IPS-18a (cell line): ENCODE data around the gene CLIC3.

Experiments
- H3K27ac ChIP-seq: one replicate; pipeline ENCODE4 v1.5.1; 2013; ENCODE audit warnings: low read length
- H3K27me3 ChIP-seq: one replicate; pipeline ENCODE4 v1.6.1; 2013; ENCODE audit warnings: mild to moderate bottlenecking, low read length; ENCODE audit not compliant: control insufficient read depth, insufficient read depth
- H3K36me3 ChIP-seq: one replicate; pipeline ENCODE4 v1.6.1; 2013; ENCODE audit warnings: low read depth, low read length; ENCODE audit not compliant: control insufficient read depth
- H3K4me1 ChIP-seq: one replicate; pipeline ENCODE4 v1.6.1; 2013; ENCODE audit warnings: low read depth, low read length; ENCODE audit not compliant: control insufficient read depth
- H3K4me3 ChIP-seq: one replicate; pipeline ENCODE4 v1.5.1; 2013; ENCODE audit warnings: low read length
- H3K9ac ChIP-seq: one replicate; pipeline ENCODE4 v1.6.1; 2013; ENCODE audit warnings: mild to moderate bottlenecking, low read length, moderate library complexity
- H3K9me3 ChIP-seq: one replicate; pipeline ENCODE4 v1.6.1; 2013; ENCODE audit warnings: low read depth, low read length; ENCODE audit not compliant: control insufficient read depth

The CLIC3 gene

GRCh38 chr9:136994180-136994887 lies 2.0 kb downstream of the CLIC3 start:
- Histone ChIP-seq H3K27ac (no peak overlapping the region), H3K27me3 (peaks cover 9% of the 10 kb centered on the region), H3K4me3 (no peak overlapping the region), H3K9ac (no peak overlapping the region), H3K36me3 (peaks cover 3% of the 10 kb centered on the region), H3K4me1 (peaks cover 8% of the 10 kb centered on the region), H3K9me3 (no peaks in the 10 kb centered on the region)

- peaks cover 9% of the 10 kb centered on the region for H3K27me3 ChIP-seq
- peaks cover 3% of the 10 kb centered on the region for H3K36me3 ChIP-seq
- H3K4me3 ChIP-seq = peak overlapping the region; percentile 79
- peak overlapping the region; percentile 68 for H3K9ac ChIP-seq
- no peaks in the 10 kb centered on the region for H3K9me3 ChIP-seq
- no peak overlapping the region for H3K27ac ChIP-seq
- peaks cover 8% of the 10 kb centered on the region for H3K4me1 ChIP-seq
These were observed 3.5 kb downstream of the CLIC3 start for GRCh38 chr9:136992819-136993369.

- H3K4me3 ChIP-seq = peak within 1 kb of the TSS; percentile 79
- no peaks in the 10 kb centered on the region for H3K9me3 ChIP-seq
- peaks cover 9% of the 10 kb centered on the region for H3K27me3 ChIP-seq
- H3K4me1 ChIP-seq = peaks cover 6% of the 10 kb centered on the region
- H3K36me3 ChIP-seq = peaks cover 3% of the 10 kb centered on the region
- H3K27ac ChIP-seq = no peak within 1 kb of the TSS
- H3K9ac ChIP-seq = peak within 1 kb of the TSS; percentile 68
These were observed 4.2 kb downstream of the CLIC3 start, which contains the start of gene PAXX for GRCh38 chr9:136991993-136992818. Gene PAXX, plus strand, starts transcription at chr9:136992422. Its CDS starts 22 bp downstream, at chr9:136992444.

GRCh38 chr9:136990242-136990911 lies 6.0 kb downstream of the CLIC3 start:
- peaks cover 20% of the 10 kb centered on the region for H3K27me3 ChIP-seq
- H3K27ac ChIP-seq = no peak overlapping the region
- H3K9ac ChIP-seq = no peak overlapping the region
- H3K36me3 ChIP-seq = peaks cover 3% of the 10 kb centered on the region
- H3K4me1 ChIP-seq = no peaks in the 10 kb centered on the region
- H3K4me3 ChIP-seq = no peak overlapping the region
- no peaks in the 10 kb centered on the region for H3K9me3 ChIP-seq

GRCh38 chr9:136988872-136989271 lies 7.5 kb downstream of the CLIC3 start:
- no peaks in the 10 kb centered on the region for H3K9me3 ChIP-seq
- H3K27ac ChIP-seq = no peak overlapping the region

GRCh38 chr9:136985853-136986252 lies 10.5 kb downstream of the CLIC3 start:
- Histone ChIP-seq H3K4me1 (no peaks in the 10 kb centered on the region), H3K9me3 (no peaks in the 10 kb centered on the region), H3K36me3 (no peaks in the 10 kb centered on the region), H3K27me3 (peaks cover 30% of the 10 kb centered on the region), H3K27ac (no peak overlapping the region), H3K4me3 (no peak overlapping the region), H3K9ac (no peak overlapping the region)

More at GRCh38 chr9:136988872-136989271, 7.5 kb downstream of the CLIC3 start:
- Histone ChIP-seq H3K36me3 (peaks cover 2% of the 10 kb centered on the region), H3K4me1 (no peaks in the 10 kb centered on the region), H3K9ac (no peak overlapping the region), H3K27me3 (peaks cover 35% of the 10 kb centered on the region), H3K4me3 (no peak overlapping the region)

GRCh38 chr9:136985027-136985602 lies 11.3 kb downstream of the CLIC3 start:
- Histone ChIP-seq H3K27ac (no peak overlapping the region), H3K27me3 (peaks cover 27% of the 10 kb centered on the region), H3K9ac (no peak overlapping the region), H3K4me1 (no peaks in the 10 kb centered on the region), H3K9me3 (no peaks in the 10 kb centered on the region), H3K4me3 (peak overlapping the region; percentile 17), H3K36me3 (no peaks in the 10 kb centered on the region)

GRCh38 chr9:136984464-136985026 lies 11.8 kb downstream of the CLIC3 start:
- peaks cover 27% of the 10 kb centered on the region for H3K27me3 ChIP-seq

GRCh38 chr9:136983656-136984314 lies 12.6 kb downstream of the CLIC3 start:
- Histone ChIP-seq H3K9ac (no peak overlapping the region), H3K4me1 (no peaks in the 10 kb centered on the region), H3K27ac (no peak overlapping the region), H3K36me3 (no peaks in the 10 kb centered on the region), H3K4me3 (no peak overlapping the region), H3K9me3 (no peaks in the 10 kb centered on the region), H3K27me3 (peaks cover 27% of the 10 kb centered on the region)

More at GRCh38 chr9:136984464-136985026, 11.8 kb downstream of the CLIC3 start:
- Histone ChIP-seq H3K36me3 (no peaks in the 10 kb centered on the region), H3K4me3 (no peak overlapping the region), H3K9ac (no peak overlapping the region), H3K9me3 (no peaks in the 10 kb centered on the region), H3K4me1 (no peaks in the 10 kb centered on the region), H3K27ac (no peak overlapping the region)

GRCh38 chr9:136983167-136983566 lies 13.2 kb downstream of the CLIC3 start:
- Histone ChIP-seq H3K27me3 (peaks cover 27% of the 10 kb centered on the region), H3K9ac (no peak overlapping the region), H3K4me1 (no peaks in the 10 kb centered on the region), H3K9me3 (no peaks in the 10 kb centered on the region), H3K27ac (no peak overlapping the region), H3K36me3 (no peaks in the 10 kb centered on the region), H3K4me3 (no peak overlapping the region)
